DOHH2 (cell line): ENCODE measurements around the gene PIP5K1C.

Experiments used
- CTCF ChIP-seq: fragments of 200-600 bp; sonication (generic); IDR thresholded peaks from one replicate; pipeline ENCODE4 v1.5.1; 2014; ENCODE audit warnings: antibody characterized with exemption, mild to moderate bottlenecking, low read depth, low read length; ENCODE audit not compliant: poor library complexity, severe bottlenecking
- EZH2phosphoT487 ChIP-seq: fragments of 200-600 bp; sonication (generic); IDR thresholded peaks from 2 replicates; pipeline ENCODE4 v1.6.1; 2017; ENCODE audit warnings: borderline replicate concordance, mild to moderate bottlenecking, antibody characterized with exemption, low read length, moderate library complexity, mixed read lengths

GRCh38 chr19:3595521-3596061, 104.7 kb downstream of the PIP5K1C start:
- TF ChIP-seq CTCF (no peak), EZH2phosphoT487 (no peak)
